ENCODE results near the gene GIT1. TPM values are rescaled to one million over a fixed set of nuclear protein-coding genes. Genes with fewer than 3 reads are reported as not detected.
"Not testable (repeated sequence)": the region's sequence is repeated elsewhere in the genome, so short reads cannot be mapped to it uniquely, and the experiment has no call there.

The GIT1 gene
- polyA plus RNA-seq, 1 donor: 43.2 TPM

DNA sequence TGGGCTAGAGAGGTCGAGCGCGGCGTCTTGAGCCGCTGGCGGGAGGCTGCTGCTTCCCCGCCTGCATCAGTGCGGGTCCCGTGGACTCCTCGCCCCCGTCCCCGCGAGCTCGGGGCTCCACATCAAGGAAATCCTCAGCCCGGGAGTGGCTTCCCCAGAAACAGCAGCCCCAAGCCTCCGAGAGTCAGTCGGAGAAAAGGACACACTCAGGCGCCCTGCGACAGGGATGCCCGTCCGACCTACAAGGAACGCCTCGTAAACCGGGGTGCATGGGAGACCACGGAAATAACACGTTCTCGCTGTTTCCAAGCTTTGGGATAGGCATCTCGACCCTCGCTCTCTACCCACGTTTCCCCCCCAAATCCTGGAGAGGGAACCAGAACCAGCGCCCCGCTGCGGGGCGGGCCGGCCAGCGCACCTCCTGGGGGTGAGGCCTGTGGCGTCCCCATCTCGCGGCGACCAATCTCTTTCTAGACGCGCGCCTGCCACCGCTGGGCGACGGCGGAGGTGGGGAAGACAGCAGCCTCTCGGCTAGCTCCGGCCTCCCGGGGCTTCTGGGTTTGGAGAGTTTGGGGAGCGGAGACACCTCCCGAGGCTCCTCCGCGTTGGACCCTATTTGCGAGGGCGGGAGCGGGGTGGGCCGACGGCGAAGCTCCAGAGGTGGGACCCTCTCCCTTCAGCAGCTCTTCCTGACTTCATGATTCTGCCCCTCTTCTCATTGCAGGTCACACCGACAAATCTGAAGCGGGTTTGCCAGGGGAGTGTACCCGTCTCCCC, 21.7 kb downstream of the GIT1 start:
- DNase-seq: no peak

DNA sequence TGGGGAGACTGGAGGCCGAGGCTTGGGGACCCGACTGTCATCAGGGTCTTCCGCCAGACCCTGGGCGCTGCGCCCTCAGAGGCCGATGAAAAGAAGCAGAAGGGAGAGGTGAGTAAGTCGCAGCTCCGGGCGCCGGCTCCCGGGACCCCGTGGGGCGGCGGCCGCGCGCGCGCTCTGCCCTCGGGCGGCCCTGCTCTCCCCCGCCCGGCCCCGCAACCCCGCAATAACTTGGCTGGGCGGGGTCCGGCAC, 22.2 kb downstream of the GIT1 start:
- DNase-seq: no peak

DNA sequence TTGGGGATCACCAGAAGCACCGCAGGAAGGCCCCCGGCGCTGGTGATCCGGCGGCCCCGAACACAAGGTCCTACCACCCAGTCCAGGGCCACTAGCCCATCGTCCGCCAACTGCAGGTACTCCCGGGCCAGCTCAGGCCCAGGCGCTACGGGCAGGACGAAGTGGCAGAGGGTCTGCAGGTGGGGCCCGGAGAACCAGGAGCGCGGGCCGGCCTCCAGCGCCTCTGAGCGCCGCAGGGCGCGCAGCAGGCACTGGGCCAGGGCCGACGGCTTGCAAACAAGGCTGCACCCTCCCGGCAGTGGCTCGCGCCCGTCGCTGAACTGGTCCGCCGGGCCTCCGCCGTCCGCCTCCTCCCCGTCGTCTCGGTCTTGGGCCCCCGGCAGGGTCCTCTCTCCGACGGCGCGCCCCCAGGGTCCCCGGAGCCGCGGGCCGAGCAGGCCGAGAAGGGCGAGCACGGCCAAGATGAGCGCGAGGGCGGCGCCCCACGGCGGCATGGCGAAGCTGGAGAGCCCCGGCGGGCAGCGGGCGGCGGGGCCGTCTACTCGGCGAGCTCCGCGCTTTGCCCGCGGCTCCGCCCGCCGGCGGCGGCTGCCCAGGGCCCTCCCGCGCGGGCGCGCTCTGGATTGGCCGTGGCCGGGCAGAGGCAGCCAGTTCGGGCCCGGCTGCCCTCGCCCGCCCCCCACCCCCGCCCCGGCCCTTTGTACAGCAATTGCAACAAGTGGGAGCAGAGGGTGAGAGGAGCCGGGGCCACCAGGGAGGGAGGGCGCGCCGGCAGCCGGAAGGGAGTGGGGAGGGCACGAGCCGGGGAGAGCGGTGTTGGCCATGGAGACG, 22.8 kb downstream of the GIT1 start, which contains the start of gene ABHD15:
Gene ABHD15, minus strand, starts transcription at position 565 of the 831 bp plus-strand sequence. Its CDS starts 71 bp downstream, at position 494.
- no peak for DNase-seq

DNA sequence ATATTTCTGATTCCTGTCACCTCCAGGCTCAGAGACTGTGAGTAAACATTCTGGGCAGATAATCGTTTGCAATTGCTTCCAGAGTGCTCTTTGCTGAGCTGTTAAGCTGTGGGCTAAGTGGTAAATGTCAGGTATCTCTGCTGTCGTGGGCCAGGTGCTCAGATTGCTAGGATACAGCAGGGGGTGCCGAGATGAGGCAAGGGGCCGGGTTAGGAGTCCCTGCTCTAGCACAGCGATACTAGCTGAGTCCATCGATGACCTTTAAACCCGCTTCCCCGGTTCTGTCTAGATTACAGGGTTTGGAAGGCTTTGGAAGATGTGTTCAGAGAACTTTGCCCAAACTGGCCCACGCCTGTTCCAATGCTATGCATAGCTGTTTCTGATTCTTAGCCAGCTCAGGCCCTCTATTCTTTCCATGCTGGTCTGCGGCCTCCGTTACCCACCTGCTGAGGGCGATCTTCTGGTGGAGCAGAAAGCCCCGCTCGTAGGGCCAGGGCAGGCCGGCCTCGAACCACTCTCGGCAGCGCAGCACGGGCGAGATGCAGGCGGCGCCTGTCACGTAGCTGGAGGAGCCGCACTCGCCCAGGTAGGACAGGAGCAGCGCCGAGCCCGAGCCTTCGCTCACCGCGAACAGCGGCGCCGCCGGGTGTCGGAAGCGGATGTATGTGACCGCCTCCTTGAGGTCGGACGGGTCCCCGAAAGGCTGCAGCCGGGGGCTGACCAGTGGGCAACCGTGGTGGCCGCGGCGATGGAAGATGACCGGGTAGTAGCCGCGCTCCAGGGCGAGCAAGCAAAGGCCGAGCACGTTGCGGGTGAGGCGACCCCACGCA, 23.6 kb downstream of the GIT1 start:
- DNase-seq: no peak

DNA sequence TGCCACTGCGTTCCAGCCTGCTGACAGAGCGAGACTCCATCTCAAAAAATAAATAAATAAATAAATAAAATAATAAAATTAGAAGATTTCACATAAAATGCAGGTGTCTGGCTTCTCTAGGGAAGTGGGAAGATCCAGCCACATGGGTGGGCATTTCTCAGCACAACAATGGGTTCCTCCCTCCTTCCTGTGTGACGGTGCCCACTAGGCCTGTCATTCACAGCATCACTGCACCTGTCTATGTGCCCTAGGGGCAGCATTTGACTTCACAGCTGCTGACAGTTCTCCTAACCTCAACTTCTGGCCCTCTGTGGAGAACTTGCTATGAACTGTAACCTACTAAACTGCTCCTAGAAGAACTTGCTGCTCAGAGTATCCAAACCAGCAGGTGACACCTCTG, 25.6 kb downstream of the GIT1 start:
- no peak for DNase-seq

DNA sequence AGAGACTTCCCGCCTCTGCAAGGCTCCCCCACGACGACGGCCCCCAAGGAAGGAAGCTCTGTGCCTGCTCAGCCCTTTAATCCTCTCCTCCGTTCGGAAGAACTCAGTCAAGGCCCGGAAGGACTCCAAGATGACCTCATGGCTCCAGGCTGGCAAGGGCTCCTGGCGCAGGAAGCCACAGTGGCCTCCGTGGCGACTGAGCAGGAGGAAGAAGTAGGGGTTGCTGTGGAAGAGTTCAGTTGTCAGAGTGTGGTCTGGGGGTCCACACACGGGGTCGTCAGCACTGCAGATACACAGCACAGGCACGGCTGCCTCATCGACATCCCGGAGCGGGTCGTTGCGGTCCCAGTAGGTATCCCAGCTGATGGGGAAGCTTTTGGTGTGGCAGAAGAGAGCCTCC, 26.8 kb downstream of the GIT1 start:
- no peak for DNase-seq

DNA sequence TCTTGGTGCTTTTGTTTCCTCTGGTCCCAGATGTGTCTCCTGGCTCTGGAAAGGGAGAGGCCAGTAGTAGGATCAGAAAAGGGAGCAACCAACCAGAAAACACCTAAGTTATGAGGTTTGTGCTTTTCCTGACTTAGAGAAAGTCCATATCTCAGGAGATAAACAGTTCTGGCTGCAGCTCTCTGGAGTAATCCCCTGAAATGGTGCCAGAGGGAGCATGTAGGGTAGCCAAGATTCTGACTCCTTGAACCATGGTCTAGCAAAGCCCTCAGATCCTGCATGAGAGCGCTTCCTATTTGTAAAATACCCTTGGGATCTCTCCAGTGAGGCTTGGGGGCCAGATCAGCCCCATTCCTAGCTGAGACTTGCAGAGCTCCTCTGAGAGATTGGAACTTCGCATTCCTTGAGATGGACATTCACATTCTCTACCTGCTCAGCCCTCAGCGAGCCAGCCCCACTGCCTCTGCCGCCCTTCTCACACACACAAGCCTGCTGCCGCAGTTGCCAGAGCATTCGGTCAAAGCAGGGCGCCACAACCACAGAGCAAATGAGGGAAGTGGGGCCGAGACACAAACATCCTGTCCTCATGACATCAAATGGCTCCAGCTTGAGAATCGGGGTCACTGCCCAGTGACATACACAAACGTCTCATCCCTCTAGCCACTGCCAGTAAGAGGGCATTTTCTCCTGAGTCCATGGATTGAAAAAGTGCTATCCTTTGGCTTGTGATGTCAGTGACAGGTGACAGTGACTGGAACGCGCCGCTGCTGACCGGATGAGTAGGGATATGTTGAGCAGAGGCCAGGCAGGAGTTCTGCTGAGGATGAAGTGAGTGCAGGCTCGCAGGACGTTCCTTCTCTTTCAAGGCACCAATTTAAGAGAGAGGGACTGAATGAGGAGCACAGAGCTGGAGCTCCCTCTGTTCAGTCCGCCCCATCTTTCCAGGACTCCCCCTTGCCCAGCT, 27.6 kb downstream of the GIT1 start:
- DNase-seq: no peak

DNA sequence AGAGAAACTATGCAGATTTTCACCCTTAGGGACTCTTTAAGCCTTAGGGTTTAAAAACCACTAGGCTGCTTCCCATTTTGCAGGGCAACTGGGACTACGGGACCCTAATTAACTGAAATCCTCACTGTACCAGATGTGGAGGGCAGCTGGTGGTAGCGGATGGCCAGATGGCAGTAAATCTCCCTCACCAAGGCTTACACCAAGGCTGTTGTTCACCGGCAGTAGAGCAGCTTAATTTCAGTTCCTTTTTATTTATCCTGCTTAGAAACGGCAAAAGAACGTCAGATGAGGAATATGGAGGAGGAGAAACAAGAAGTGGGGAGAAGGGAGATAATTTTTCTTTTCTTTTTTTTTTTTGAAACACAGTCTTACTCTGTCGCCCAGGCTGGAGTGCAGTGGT, 29.1 kb downstream of the GIT1 start:
- no peak for DNase-seq

DNA sequence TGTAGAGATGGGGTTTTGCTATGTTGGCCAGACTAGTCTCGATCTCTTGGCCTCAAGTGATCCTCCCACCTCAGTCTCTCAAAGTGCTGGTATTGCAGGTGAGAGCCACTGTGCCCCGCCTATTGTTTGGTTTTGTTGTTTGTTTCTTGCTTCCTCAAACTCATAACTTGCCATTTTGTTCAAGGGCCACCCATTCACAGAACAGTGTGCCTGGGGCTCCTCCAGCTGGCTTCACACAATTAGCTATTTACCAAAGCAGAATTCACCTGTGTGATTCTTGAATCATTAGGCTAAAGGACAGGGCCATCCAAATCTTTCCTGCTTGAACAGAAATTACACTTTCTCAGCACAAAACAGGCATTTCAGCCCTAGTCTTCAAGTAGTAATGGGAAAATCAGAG, 29.8 kb downstream of the GIT1 start:
- DNase-seq: no peak

DNA sequence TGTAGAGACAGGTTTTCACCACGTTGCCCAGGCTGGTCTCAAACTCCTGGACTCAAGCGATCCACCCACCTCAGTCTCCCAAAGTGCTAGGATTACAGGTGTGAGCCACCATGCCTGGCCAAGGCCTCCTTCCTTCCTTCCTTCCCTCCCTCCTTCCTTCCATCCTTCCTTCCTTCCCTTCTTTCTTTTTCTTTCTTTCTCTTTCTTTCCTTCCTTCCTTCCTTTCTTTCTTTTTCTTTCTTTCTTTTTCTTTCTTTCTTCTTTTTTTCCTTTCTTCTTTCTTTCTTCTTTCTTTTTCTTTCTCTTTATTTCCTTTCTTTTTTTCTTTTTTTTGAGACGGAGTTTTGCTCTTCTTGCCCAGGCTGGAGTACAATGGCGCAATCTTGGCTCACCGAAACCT, 31.3 kb downstream of the GIT1 start:
- not testable (repeated sequence) for DNase-seq

DNA sequence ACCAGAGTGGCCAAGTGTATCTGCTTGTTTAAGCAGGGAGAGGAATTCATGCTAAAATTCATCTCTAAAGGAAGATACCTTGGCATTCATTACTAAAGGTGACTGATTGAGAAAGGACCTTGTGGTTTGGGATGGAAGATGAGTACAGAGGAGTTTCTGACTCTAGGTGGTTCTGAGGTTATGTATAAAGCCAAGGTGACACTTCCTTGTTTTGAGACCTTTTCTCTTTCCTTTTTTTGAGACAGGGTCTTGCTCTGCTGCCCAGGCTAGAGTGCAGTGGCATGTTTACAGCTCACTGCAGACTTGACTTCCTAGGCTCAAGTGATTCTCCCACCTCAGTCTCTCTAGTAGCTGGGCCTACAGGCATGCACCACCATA, 31.7 kb downstream of the GIT1 start:
- DNase-seq: no peak

DNA sequence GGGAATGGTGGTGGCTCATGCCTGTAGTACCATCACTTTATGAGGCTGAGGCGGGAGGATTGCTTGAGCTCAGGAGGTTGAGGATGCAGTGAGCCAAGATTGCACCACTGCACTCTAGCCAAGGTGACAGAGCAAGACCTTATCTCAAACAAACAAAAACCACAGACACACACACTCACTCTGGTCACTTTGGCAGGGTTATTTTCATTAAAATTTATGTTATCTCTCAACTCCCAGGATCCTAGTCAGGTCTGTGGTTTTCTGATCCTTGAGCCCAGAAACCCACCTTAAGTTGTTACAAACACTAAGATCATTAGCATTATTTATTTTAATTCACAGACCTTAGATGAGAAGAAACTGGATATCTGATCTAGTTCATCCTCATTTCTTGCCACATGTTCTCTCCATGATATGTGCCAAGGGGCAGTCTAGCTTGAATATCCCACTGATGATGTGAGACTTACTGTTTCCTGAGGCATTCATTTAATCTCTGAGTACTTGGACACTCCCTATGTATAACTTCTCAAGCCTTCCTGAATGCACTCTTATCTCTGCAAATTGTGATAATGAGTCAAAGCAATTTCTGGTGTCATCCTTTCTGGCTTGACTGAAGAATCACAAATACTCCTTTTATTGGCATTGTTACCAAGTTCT, 32.2 kb downstream of the GIT1 start:
- no peak for DNase-seq

DNA sequence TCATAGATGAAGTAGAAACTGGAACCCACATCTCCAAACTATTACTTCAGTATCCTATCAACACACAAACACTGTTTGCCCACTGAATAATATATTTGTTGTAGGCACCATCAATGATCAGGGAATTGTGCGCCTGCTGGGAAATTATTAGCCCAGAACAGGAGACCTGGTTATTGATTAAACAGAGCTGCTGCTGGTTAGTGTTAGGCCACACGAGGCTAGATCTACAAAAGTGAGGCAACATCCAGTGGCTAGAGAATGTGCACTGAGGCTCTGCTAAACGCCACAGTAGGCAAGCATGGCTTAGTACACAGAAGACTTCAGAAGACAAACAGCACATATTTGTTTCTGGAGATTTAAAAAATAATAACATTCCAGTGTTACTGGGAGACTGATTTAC, 33.6 kb downstream of the GIT1 start:
- DNase-seq: no peak

DNA sequence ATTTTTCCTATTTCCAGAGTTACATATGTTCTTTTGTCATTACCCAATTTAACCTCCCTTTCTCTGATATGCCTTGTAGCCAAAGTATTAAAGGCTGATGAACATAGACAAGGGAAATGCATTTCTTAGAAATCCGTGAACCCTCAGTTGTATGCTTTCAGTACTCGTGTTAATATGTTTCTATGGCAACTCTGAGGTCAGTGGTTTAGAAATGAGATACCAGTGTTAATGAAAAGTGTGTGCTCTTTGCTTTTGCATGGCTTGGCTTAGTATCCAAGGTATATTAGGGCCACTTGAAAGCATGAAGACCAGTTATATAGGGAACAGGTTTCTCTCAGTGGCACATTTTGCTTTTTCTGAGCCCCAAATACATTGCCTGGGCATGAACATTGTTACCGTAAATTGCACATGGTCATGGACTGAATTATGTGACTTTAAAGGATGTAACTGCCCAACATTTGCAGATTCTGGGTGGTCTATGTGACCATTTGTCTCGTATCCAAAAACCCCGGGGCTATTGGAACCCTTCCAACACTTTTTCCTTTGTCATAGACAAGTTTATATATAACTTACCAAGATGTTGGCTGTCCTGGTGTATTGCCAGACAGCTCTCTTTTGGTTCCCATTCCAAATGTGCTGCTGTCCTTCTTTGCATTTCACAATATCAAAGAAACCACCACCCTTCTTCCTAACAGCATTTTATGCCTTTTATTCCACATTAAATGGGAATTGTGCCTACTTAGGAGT, 40.1 kb downstream of the GIT1 start:
- DNase-seq: no peak

DNA sequence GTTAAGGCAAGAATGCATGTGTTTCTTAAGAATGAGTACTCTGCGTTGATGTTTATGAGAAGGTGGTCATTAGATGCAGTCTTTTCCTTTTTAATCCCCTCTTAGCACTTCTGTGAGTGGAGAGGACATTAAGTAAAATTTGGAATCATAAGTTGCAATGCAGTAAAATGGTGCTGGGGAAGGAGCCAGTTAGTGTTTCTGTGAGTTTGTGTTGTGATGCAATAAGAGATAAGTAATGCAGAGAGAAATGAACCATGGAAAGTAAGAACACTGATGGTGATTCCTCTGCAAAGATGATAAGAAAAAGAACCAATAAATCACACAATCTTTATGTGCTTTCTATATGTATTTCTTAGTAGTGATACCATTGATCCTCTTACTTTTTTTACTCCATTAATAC, 42.6 kb downstream of the GIT1 start:
- DNase-seq: no peak

DNA sequence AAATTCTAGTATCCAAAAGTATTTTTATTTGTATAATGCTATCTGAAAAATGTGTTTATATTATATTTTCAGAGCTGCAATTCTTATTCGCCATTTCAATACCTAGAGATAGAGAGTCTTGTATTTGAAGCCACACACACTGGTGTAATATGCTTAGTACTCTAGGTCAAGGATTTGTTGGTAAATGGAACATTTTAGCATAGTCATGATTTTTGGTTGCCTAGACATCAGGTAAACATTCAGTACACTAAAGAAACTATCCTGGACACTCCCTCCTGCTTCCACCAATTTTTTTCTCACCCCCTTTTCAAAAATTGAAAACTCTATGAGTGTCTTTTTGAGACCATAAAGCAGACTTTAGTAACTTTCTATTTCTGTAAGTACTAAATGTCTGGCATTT, 43.4 kb downstream of the GIT1 start:
- DNase-seq: no peak

DNA sequence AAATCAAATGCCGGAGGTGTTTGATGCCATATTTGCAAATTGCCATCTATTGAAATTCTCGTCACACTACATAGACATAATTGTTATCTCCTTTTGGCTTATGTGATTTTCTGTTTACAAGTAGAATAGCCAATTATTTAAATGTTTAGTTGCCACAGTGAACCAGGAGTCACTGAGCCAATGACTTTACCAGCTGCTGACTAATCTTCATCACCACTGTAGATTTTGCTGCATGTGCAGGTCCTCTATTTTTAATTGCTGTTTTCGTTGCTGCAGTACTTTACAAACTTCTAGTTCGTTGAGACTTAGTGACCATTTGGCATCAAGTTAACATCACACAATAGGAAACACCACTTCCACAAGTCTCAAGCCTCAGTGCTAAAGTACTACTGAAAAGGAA, 45.4 kb downstream of the GIT1 start:
- DNase-seq: no peak

DNA sequence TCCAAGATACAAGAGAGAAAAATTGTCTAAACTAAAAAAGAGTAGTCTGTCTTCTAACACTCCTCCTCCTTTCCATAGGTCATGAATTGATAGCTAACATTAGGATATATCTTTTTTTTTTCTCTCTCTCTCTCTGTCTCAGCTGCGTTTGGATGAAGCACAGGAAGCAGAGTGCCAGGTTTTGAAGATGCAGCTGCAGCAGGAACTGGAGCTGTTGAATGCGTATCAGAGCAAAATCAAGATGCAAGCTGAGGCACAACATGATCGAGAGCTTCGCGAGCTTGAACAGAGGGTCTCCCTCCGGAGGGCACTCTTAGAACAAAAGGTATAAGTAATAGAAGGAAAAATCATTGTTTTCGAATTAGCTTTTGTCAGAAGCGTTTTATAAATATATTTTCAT, 55.5 kb downstream of the GIT1 start:
- DNase-seq: no peak

DNA sequence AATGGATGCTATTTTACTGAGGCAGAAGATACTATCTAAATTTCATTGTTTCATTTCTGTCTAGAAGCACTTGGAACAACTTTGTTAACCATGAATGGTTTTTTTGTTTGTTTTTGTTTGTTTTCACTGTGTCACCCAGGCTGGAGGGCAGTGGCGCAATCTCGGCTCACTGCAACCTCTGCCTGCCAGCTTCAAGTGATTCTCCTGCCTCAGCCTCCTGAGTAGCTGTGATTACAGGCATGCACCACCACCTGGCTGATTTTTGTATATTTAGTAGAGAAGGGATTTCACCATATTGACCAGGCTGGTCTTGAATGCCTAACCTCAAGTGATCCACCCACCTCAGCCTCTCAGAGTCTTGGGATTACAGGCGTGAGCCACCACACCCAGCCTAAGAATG, 63.1 kb downstream of the GIT1 start:
- DNase-seq: no peak

DNA sequence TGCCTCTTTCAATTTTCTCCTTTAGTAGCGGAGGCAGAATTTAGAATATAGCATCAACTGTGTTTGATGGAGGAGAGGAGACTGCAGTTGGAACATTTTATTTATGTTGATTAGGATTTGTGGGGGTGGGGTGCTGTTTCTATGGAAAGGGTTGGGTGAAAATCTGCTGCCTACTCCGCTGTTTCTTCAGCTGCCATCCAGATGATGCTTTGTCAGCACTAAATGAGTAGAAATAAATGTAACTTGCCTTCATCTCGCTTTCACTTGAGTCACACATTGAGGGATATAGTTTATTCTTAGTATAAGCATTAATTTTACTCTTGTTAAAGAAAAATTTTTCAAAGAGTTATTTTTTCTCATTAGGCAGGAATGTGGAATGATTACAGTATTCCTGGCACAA, 64.8 kb downstream of the GIT1 start:
- DNase-seq: no peak
